Ovary (tissue), 9 donors: ENCODE results near the gene BMPR1A. TPM values are rescaled to one million over a fixed set of nuclear protein-coding genes. Genes with fewer than 3 reads are reported as not detected.

Source experiments
- DNase-seq, 5 donors: peaks; one replicate each; pipeline ENCODE4 v3.0.0-alpha.2; 2019 to 2020
- H3K27ac ChIP-seq, 2 donors: fragments of 200-600 bp; one replicate each; pipeline versions ENCODE4 v1.5.1 to v1.8.0; 2019 to 2022
- H3K27me3 ChIP-seq: fragments of 200-600 bp; one replicate; pipeline ENCODE4 v1.8.0; 2022
- H3K36me3 ChIP-seq: fragments of 200-600 bp; sonication (generic); one replicate; pipeline ENCODE4 v1.5.1; 2019
- H3K4me1 ChIP-seq: one replicate; pipeline ENCODE4 v1.8.1; 2013; ENCODE audit warnings: mild to moderate bottlenecking, moderate library complexity; ENCODE audit not compliant: insufficient read depth
- H3K4me3 ChIP-seq: fragments of 200-600 bp; sonication (generic); one replicate; pipeline ENCODE4 v1.5.1; 2017
- H3K9me3 ChIP-seq, 2 donors: fragments of 200-600 bp in 1 of 2; sonication (generic) in 1 of 2; one replicate each; pipeline versions ENCODE4 v1.5.1 to v1.8.1; 2013 to 2019; ENCODE audit warnings: mild to moderate bottlenecking in 1 of 2, moderate library complexity in 1 of 2
- CTCF ChIP-seq, 3 donors: fragments of 450-650 bp in 2 of 3; fragments of 200-600 bp in 1 of 3; IDR thresholded peaks; one replicate each; pipeline versions ENCODE4 v1.5.1 to v1.8.0; 2016 to 2022; ENCODE audit warnings: antibody characterized with exemption in 3 of 3, mild to moderate bottlenecking in 1 of 3
- EP300 ChIP-seq: sonication (generic); formaldehyde crosslinking; IDR thresholded peaks from one replicate; pipeline ENCODE4 v1.6.1; 2017; ENCODE audit warnings: antibody characterized with exemption
- POLR2A ChIP-seq: fragments of 450-650 bp; IDR thresholded peaks from one replicate; pipeline ENCODE4 v1.6.1; 2017; ENCODE audit warnings: antibody characterized with exemption, mild to moderate bottlenecking, moderate library complexity
- WGBS, 3 donors: extraction: QIAGEN DNeasy Blood & Tissue Kit in 1 of 3; methylation state at CpG; one replicate each; pipeline versions ENCODE4 v1.1.5 to v1.1.7; 2013 to 2017; 5-methylcytosine and 5-hydroxymethylcytosine counted together
- intact Hi-C, 4 donors: fragments of 100-400 bp; cut with DNase I; formaldehyde crosslinking; loops; one replicate each; pipeline versions ENCODE4 v1.11.0 to v1.15.1; 2022 to 2023
- polyA plus RNA-seq, 2 donors: library from polyadenylated mRNA; stranded (reverse); fragments of 200-250 nt in 1 of 2; fragments of 350-450 nt in 1 of 2; fragmentation: Illumina TruSeq in 1 of 2; extraction: RNeasy Lipid Tissue Mini Kit (QIAGEN cat#74804) in 1 of 2; gene quantifications; one replicate each; pipeline ENCODE4 v1.2.3, GENCODE V29; 2013 to 2014
- total RNA-seq, 7 donors: library from RNA; depleted of rRNA in 2 of 7; stranded (reverse); fragments of >200 nt in 2 of 7; fragmentation: NEBNext Ultra II Directional in 3 of 7; extraction: Animal tissue kit (Norgen Biotek cat#: 25700) in 3 of 7; gene quantifications; one replicate each; pipeline versions ENCODE4 v1.1.0 to v1.2.4, GENCODE V29; 2016 to 2023
- donor health status: DM: no; HTN: no; CAD: no; lungs with moderate emphysema.
- donor health status: DM: no; HTN: no; CAD: no.
- donor health status: Bipolar disorder and iron deficiency.
- donor health status: DM: yes; HTN: yes; CAD: no.
- donor health status: DM: no; HTN: no; CAD: no.
- donor health status: DM: yes; HTN: yes; CAD: no.

Gene BMPR1A
- total and polyA plus RNA-seq, 9 donors = 19.0 to 77.9 (median 55.8) TPM

- Histone ChIP-seq H3K4me1 (peaks cover 26% of the 10 kb centered on the region), H3K27ac (peak overlapping the region in 1 of 2 donors; percentile 89)
- intact Hi-C loops = loop anchor here in 1 of 4 donors (10.0 kb wide), 1 partner anchor 134 kb away; the partner anchor contains the start of genes GLUD1 and SHLD2
These were observed 204.5 kb downstream of the BMPR1A start for GRCh38 chr10:86960863-86961434.

GRCh38 chr10:86961481-86962091 lies 205.2 kb downstream of the BMPR1A start:
- no peak overlapping the region for H3K4me3 ChIP-seq
- intact Hi-C loops = loop anchor here in 1 of 4 donors (10.0 kb wide), 1 partner anchor 133 kb away; the partner anchor contains the start of genes GLUD1 and SHLD2
- H3K9me3 ChIP-seq = no peaks in the 10 kb centered on the region
- no peak overlapping the region for H3K27ac ChIP-seq
- DNase-seq = peak in 3 of 5 donors; percentile 16 to 36 (median 28)
- TF ChIP-seq CTCF (IDR thresholded peaks at IDR 0.05) (no peak), POLR2A (no peak), EP300 (no peak)
- H3K36me3 ChIP-seq = no peaks in the 10 kb centered on the region
- 86 to 88% (median 87%) methylated on average over 12 of the region's 12 CpGs for WGBS, 3 donors
- H3K4me1 ChIP-seq = peaks cover 25% of the 10 kb centered on the region
- no peaks in the 10 kb centered on the region for H3K27me3 ChIP-seq

More at GRCh38 chr10:86960863-86961434, 204.5 kb downstream of the BMPR1A start:
- no peaks in the 10 kb centered on the region for H3K9me3 ChIP-seq
- H3K27me3 ChIP-seq = no peaks in the 10 kb centered on the region
- H3K36me3 ChIP-seq = no peaks in the 10 kb centered on the region
- TF ChIP-seq CTCF (IDR thresholded peaks at IDR 0.05) (no peak), EP300 (no peak), POLR2A (no peak)
- no peak overlapping the region for H3K4me3 ChIP-seq
- peak in 3 of 5 donors; percentile 16 to 42 (median 30) for DNase-seq
- WGBS, 3 donors = 62 to 75% (median 64%) methylated on average over 9 of the region's 9 CpGs

GRCh38 chr10:86962136-86962980 lies 205.9 kb downstream of the BMPR1A start:
- Histone ChIP-seq H3K27ac (no peak overlapping the region), H3K36me3 (no peaks in the 10 kb centered on the region), H3K4me3 (no peak overlapping the region), H3K9me3 (no peaks in the 10 kb centered on the region), H3K4me1 (peaks cover 30% of the 10 kb centered on the region), H3K27me3 (no peaks in the 10 kb centered on the region)
- intact Hi-C loops = loop anchor here in 1 of 4 donors (10.0 kb wide), 1 partner anchor 132 kb away; the partner anchor contains the start of genes GLUD1 and SHLD2
- DNase-seq = peak in 3 of 5 donors; percentile 7 to 21 (median 19)
- 84 to 90% (median 85%) methylated on average over 7 of the region's 7 CpGs for WGBS, 3 donors
- no peak for TF ChIP-seq EP300
- TF ChIP-seq POLR2A = no peak
- no peak for TF ChIP-seq CTCF (IDR thresholded peaks at IDR 0.05)

GRCh38 chr10:86962981-86963310 lies 206.5 kb downstream of the BMPR1A start:
- no peak overlapping the region for H3K4me3 ChIP-seq
- no peak overlapping the region for H3K27ac ChIP-seq
- peaks cover 33% of the 10 kb centered on the region for H3K4me1 ChIP-seq
- intact Hi-C loops = loop anchor here in 2 of 4 donors (1.0 to 10.0 kb wide), 2 partner anchors 21 to 132 kb away; partner anchors contain the start of genes GLUD1 (in 1 of the 2) and SHLD2 (in 1 of the 2)
- peak in 1 of 5 donors; percentile 20 for DNase-seq
- no peaks in the 10 kb centered on the region for H3K9me3 ChIP-seq
- 92 to 96% (median 94%) methylated on average over 7 of the region's 7 CpGs for WGBS, 3 donors
- no peaks in the 10 kb centered on the region for H3K36me3 ChIP-seq
- H3K27me3 ChIP-seq = no peaks in the 10 kb centered on the region
- TF ChIP-seq POLR2A = no peak
- TF ChIP-seq CTCF (IDR thresholded peaks at IDR 0.05) = no peak
- TF ChIP-seq EP300 = no peak
